Measurements from ENCODE around the gene SCN11A. TPM values are rescaled to one million over a fixed set of nuclear protein-coding genes. Genes with fewer than 3 reads are reported as not detected.

Gene SCN11A
- total and polyA plus RNA-seq, 9 of the 15 experiments (the other 6 are each of a cell fraction or from before 2014, with no cell fraction given): 0.01 to 0.05 (median 0.04) TPM; not detected in 6

GRCh38 chr3:39013289-39013688 is 38.5 kb downstream of the SCN11A start (continued):
- TF ChIP-seq HDAC3 (IDR thresholded peaks at IDR 0.05; ENCODE audit: borderline replicate concordance, partially characterized antibody) (no peak), ARID1B (IDR thresholded peaks at IDR 0.05) (no peak)

- BruUV-seq (replicated peaks): no TSS peak
- FAIRE-seq (no peak), ATAC-seq (no peak), DNase-seq (ENCODE audit: extremely low read depth in 1 of 4, low spot score in 3 of 4) (no peak)
- Histone ChIP-seq H3K9ac (ENCODE audit: insufficient read depth in 1 of 2, low read depth in 2 of 2, low read length in 2 of 2) (no peak overlapping the region), H3K36me3 (ENCODE audit: control insufficient read depth, insufficient read depth, low read length) (no peaks in the 10 kb centered on the region), H3K9me3 (replicated peaks; ENCODE audit: control insufficient read depth, insufficient read depth, low read depth, low read length) (no peaks in the 10 kb centered on the region), H3K4me3 (no peak overlapping the region), H2AFZ (ENCODE audit: low read depth, low read length) (peak overlapping the region; percentile 66), H3K27ac (ENCODE audit: extremely low read depth, low read depth, low read length) (no peak overlapping the region), H3K79me2 (ENCODE audit: control insufficient read depth, insufficient read depth, low read length) (no peaks in the 10 kb centered on the region), H3K9me1 (ENCODE audit: control insufficient read depth, insufficient read depth, low read length) (no peaks in the 10 kb centered on the region), H4K20me1 (replicated peaks; ENCODE audit: control insufficient read depth, insufficient read depth, low read length) (no peaks in the 10 kb centered on the region), H3K27me3 (ENCODE audit: control insufficient read depth in 2 of 2, insufficient read depth in 2 of 2, low read length in 2 of 2) (no peaks in the 10 kb centered on the region; a peak in 1 of 5 replicates), H3K4me2 (ENCODE audit: insufficient read depth, low read length) (no peak overlapping the region), H3K4me1 (replicated peaks in 1 of 2; ENCODE audit: control insufficient read depth in 2 of 2, insufficient read depth in 2 of 2, low read length in 2 of 2) (no peaks in the 10 kb centered on the region; a peak in 1 of 5 replicates)
- POLR2A ChIA-PET: interaction anchor here (2.9 kb wide), 1 partner anchor 10 kb away, joined by 9 read pairs; no protein-coding TSS in a partner anchor
- in situ Hi-C loops (cut with MboI) (no loop called here), intact Hi-C loops (cut with micrococcal nuclease) (no loop called here)
- CTCF ChIA-PET (ENCODE audit: low intra/inter-chr PET ratio): interaction anchor here (1.1 kb wide), 1 partner anchor 12 kb away, joined by 3 read pairs; no protein-coding TSS in a partner anchor
- 40% methylated on average over 2 of the region's 2 CpGs for WGBS (ENCODE audit: insufficient coverage, low coverage, missing lambda C conversion rate)
- TF ChIP-seq AFF4 (CRISPR knock-in tag; IDR thresholded peaks at IDR 0.05): no peak
- TF ChIP-seq ZNF449 (CRISPR knock-in tag; IDR thresholded peaks at IDR 0.05): 0 out of 2 replicates have a peak, but pooled peaks have one; percentile 20
- TF ChIP-seq ZBTB9 (CRISPR knock-in tag; IDR thresholded peaks at IDR 0.05): 0 out of 2 replicates have a peak, but pooled peaks have one; percentile 18
- TF ChIP-seq SPI1 (IDR thresholded peaks at IDR 0.05; ENCODE audit: borderline replicate concordance, low read depth, low read length): peak; percentile 11; the same call in 1 of the 2 replicates
- TF ChIP-seq ZNF766 (CRISPR knock-in tag; conservative IDR thresholded peaks at IDR 0.05): 0 out of 2 replicates have a peak, but pooled peaks have one; percentile 77
- TF ChIP-seq C11orf30 (IDR thresholded peaks at IDR 0.05; ENCODE audit: low read depth): peak; percentile 27; the same call in 1 of the 2 replicates
- TF ChIP-seq FOXJ2 (tag; IDR thresholded peaks at IDR 0.05): 0 out of 2 replicates have a peak, but pooled peaks have one; percentile 49
- TF ChIP-seq HMBOX1 (IDR thresholded peaks at IDR 0.05): peak; percentile 28; the same call in 1 of the 2 replicates
Measured at GRCh38 chr3:39011191-39011736, 40.5 kb downstream of the SCN11A start.
